ENCODE results near the gene TPST1.
"Not testable (repeated sequence)": the region's sequence is repeated elsewhere in the genome, so short reads cannot be mapped to it uniquely, and the experiment has no call there.

Gene TPST1

DNA sequence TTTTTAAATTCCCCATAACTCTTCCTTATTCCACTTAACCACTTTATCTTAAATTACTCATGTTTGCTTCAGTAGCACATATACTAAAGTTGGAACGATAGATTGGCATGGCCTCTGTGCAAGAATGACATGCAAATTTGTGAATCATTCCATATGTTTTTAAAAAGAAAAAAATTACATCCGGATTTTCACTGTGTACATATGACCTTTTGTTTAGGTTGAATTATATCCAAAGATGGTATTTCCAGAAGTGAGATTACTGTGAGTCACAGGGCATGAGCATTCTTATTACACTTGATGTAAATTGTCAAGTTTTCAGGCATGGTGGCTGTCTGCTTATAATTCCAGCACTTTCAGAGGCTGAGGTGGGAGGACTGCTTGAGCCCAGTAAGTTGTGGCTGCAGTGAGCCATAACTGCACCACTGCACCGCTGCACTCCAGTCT lies 190.0 kb downstream of the TPST1 start:
- not testable (repeated sequence) for FAIRE-seq

- FAIRE-seq: not testable (repeated sequence)
Observed at GRCh38 chr7:66396052-66396451, 190.9 kb downstream of the TPST1 start.

- FAIRE-seq: not testable (repeated sequence)
Observed at GRCh38 chr7:66398841-66399240, 193.7 kb downstream of the TPST1 start.

DNA sequence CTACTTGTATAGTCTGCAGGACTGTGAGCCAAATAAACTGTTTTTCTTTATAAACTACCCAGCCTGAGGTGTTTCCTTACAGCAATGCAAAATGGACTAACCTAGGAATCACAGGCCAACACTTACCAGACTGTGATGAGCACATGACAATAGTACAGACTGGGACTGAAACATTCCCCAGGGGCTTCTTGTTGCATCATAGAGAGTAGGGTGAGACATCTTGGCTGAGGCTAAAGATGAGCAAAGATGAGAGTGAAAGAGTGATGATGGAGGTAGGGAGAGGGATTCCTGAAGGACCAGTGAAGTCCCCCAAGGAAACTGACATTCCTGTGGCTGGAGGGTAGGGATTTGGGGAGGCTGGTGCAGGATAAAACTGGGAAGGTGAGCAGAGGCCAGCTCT lies 194.4 kb downstream of the TPST1 start:
- FAIRE-seq: no peak

DNA sequence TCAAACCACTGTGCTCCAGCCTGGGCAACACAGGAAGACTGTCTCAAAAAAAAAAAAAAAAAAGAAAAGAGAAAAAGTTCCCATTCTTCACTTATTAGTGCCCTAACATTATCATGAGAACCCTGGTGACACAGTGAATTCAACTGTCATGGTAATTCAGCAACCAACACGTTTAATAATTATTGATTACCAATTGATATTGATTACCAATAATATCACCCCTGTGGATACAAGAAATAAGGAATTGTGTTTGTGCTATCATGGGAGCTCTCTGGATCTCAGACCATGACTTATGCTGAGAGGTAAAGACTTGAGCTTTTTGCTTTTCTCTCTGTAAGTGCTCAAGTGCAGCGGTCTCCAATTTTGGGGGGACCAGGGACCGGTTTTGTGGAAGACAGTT lies 195.3 kb downstream of the TPST1 start:
- no peak for FAIRE-seq

DNA sequence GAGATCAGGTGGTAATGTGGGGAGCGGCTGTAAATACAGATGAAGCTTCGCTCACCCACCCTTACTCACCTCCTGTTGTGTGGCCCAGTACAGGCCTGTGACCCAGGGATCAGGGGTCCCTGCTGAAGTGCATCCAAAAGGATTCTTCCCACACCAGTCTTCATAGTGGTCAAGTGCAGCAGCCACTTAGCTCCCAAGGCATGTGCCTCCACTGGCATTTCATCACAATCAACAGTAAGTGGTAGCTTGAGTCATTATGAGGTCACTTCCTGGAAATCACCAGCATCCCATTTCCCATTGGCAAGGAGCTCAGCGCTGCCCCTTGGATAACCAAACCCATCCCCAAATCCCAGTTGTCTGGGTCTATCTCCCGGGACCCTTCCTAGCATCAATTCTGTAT lies 196.0 kb downstream of the TPST1 start:
- FAIRE-seq: not testable (repeated sequence)

- FAIRE-seq: not testable (repeated sequence)
Observed at GRCh38 chr7:66401932-66402331, 196.8 kb downstream of the TPST1 start.

- FAIRE-seq: no peak
Observed at GRCh38 chr7:66403564-66403963, 198.4 kb downstream of the TPST1 start.

DNA sequence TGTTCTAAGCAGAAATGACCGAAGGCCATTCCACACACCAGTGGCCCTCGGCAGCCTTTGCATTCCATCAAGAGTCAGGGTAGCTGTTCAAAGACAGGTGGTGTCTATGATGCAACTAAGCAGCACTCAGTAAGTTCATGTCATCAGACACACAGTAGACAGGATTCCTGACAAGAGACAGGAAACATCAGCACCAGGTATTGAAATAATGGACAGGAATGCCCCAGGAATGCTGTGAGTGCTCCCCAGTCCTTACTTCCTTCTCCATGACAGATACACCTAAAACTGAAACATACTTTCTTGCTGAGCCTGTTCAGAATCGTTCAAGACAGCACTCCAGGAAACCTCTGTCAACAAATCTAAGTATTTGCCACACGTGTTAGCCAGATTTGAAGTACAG lies 204.4 kb downstream of the TPST1 start:
- FAIRE-seq: no peak
